GM23248 (cell line): ENCODE data around the gene L3MBTL4. TPM values are rescaled to one million over a fixed set of nuclear protein-coding genes. Genes with fewer than 3 reads are reported as not detected.

Experiments
- DNase-seq: peaks from one replicate; pipeline ENCODE4 v3.0.0-alpha.2; 2015
- H2AFZ ChIP-seq: fragments of 200-600 bp; sonication (generic); 2 replicates; pipeline ENCODE4 v1.6.1; 2016; ENCODE audit warnings: antibody characterized with exemption
- H3F3A ChIP-seq: fragments of 200-600 bp; sonication (generic); 2 replicates; pipeline ENCODE4 v1.6.1; 2016; ENCODE audit warnings: mild to moderate bottlenecking, antibody characterized with exemption, mixed run types; ENCODE audit not compliant: insufficient read depth
- H3K27ac ChIP-seq: fragments of 200-600 bp; sonication (generic); 2 replicates; pipeline ENCODE4 v1.5.1; 2016; ENCODE audit warnings: mild to moderate bottlenecking
- H3K27me3 ChIP-seq: fragments of 200-600 bp; sonication (generic); replicated peaks from 2 replicates; pipeline ENCODE4 v1.6.1; 2016; ENCODE audit warnings: mild to moderate bottlenecking; ENCODE audit not compliant: insufficient read depth
- H3K36me3 ChIP-seq: fragments of 200-600 bp; sonication (generic); 2 replicates; pipeline ENCODE4 v1.6.1; 2016; ENCODE audit warnings: low read depth, mild to moderate bottlenecking
- H3K4me1 ChIP-seq: fragments of 200-600 bp; sonication (generic); 2 replicates; pipeline ENCODE4 v1.6.1; 2016; ENCODE audit warnings: mild to moderate bottlenecking; ENCODE audit not compliant: insufficient read depth
- H3K4me2 ChIP-seq: fragments of 200-600 bp; sonication (generic); one replicate; pipeline ENCODE4 v1.6.1; 2016; ENCODE audit warnings: mild to moderate bottlenecking; ENCODE audit not compliant: unreplicated experiment
- H3K4me3 ChIP-seq: fragments of 200-600 bp; sonication (generic); 2 replicates; pipeline ENCODE4 v1.5.1; 2016; ENCODE audit warnings: mild to moderate bottlenecking
- H3K79me2 ChIP-seq: fragments of 200-600 bp; sonication (generic); 2 replicates; pipeline ENCODE4 v1.6.1; 2016; ENCODE audit warnings: mild to moderate bottlenecking; ENCODE audit not compliant: insufficient read depth
- H3K9ac ChIP-seq: fragments of 200-600 bp; sonication (generic); 2 replicates; pipeline ENCODE4 v1.6.1; 2016; ENCODE audit warnings: mild to moderate bottlenecking
- H3K9me2 ChIP-seq: fragments of 200-600 bp; sonication (generic); 2 replicates; pipeline ENCODE4 v1.6.1; 2016; ENCODE audit warnings: mixed run types, mild to moderate bottlenecking, moderate library complexity; ENCODE audit not compliant: insufficient read depth
- H3K9me3 ChIP-seq: fragments of 200-600 bp; sonication (generic); one replicate; pipeline ENCODE4 v1.6.1; 2017; ENCODE audit warnings: low read depth
- H4K20me1 ChIP-seq: fragments of 200-600 bp; sonication (generic); 2 replicates; pipeline ENCODE4 v1.6.0; 2016; ENCODE audit not compliant: insufficient read depth
- EZH2 ChIP-seq: fragments of 200-600 bp; sonication (generic); IDR thresholded peaks from 2 replicates; pipeline ENCODE4 v1.6.1; 2018; ENCODE audit warnings: antibody characterized with exemption, mild to moderate bottlenecking; ENCODE audit not compliant: insufficient read depth, poor library complexity, severe bottlenecking
- EZH2phosphoT487 ChIP-seq: fragments of 200-600 bp; sonication (generic); IDR thresholded peaks from 2 replicates; pipeline ENCODE4 v1.6.1; 2018; ENCODE audit warnings: antibody characterized with exemption, moderate library complexity, mild to moderate bottlenecking, low read depth; ENCODE audit not compliant: insufficient read depth
- WGBS, 2 experiments: methylation state at CpG; one replicate each; pipeline ENCODE4 v1.1.6; 2015 to 2017; ENCODE audit warnings: low lambda C conversion rate in 2 of 2, low coverage in 1 of 2; ENCODE audit errors: missing lambda C conversion rate in 2 of 2; 5-methylcytosine and 5-hydroxymethylcytosine counted together
- in situ Hi-C: fragments of 300-500 bp; cut with MboI; formaldehyde crosslinking; loops from 2 replicates; pipeline ENCODE4 v1.15.0; 2020
- polyA plus RNA-seq: library from polyadenylated mRNA; unstranded; fragments of >200 nt; fragmentation: Nextera tagmentation; extraction: Ambion mirVana; gene quantifications from 2 replicates; pipeline ENCODE4 v1.2.1, GENCODE V29; 2016
- total RNA-seq: library from RNA; depleted of rRNA; stranded (reverse); fragments of >200 nt; shearing (Covaris generic); gene quantifications from 2 replicates; pipeline ENCODE4 v1.2.3, GENCODE V29; 2014

The L3MBTL4 gene
- total and polyA plus RNA-seq, 2 experiments from 2014 or later, result not detected

GRCh38 chr18:6399776-6400175 is 14.9 kb downstream of the L3MBTL4 start:
- no peaks in the 10 kb centered on the region for H3K4me1 ChIP-seq
- no peaks in the 10 kb centered on the region for H3F3A ChIP-seq
- no peak overlapping the region for H2AFZ ChIP-seq
- no peaks in the 10 kb centered on the region for H3K27me3 ChIP-seq
- no peak overlapping the region for H3K4me3 ChIP-seq
- H3K27ac ChIP-seq, result no peak overlapping the region
- no peak overlapping the region for H3K9ac ChIP-seq
- H4K20me1 ChIP-seq, result no peaks in the 10 kb centered on the region
- H3K9me2 ChIP-seq, result no peaks in the 10 kb centered on the region
- no peaks in the 10 kb centered on the region for H3K79me2 ChIP-seq
- 13 to 26% methylated on average over 1 of the region's 1 CpG for WGBS, 2 experiments
- H3K4me2 ChIP-seq, result no peak overlapping the region
- DNase-seq, result no peak
- in situ Hi-C loops, result no loop called here
- no peaks in the 10 kb centered on the region for H3K36me3 ChIP-seq
- TF ChIP-seq EZH2 (no peak), EZH2phosphoT487 (no peak)
- no peaks in the 10 kb centered on the region for H3K9me3 ChIP-seq

- Histone ChIP-seq H3K27me3 (no peaks in the 10 kb centered on the region), H4K20me1 (no peaks in the 10 kb centered on the region), H3K4me2 (no peak overlapping the region), H3F3A (no peaks in the 10 kb centered on the region), H3K27ac (no peak overlapping the region), H3K4me3 (no peak overlapping the region), H3K9me3 (no peaks in the 10 kb centered on the region), H3K4me1 (no peaks in the 10 kb centered on the region), H3K36me3 (no peaks in the 10 kb centered on the region), H3K79me2 (no peaks in the 10 kb centered on the region), H3K9me2 (no peaks in the 10 kb centered on the region), H3K9ac (no peak overlapping the region), H2AFZ (no peak overlapping the region)
- TF ChIP-seq EZH2phosphoT487 (no peak), EZH2 (no peak)
- DNase-seq, result no peak
- in situ Hi-C loops, result no loop called here
- 48 to 49% methylated on average over 6 of the region's 6 CpGs for WGBS, 2 experiments
These were observed 16.7 kb downstream of the L3MBTL4 start for GRCh38 chr18:6397931-6398566.

- Histone ChIP-seq H3F3A (no peaks in the 10 kb centered on the region), H3K36me3 (no peaks in the 10 kb centered on the region), H3K9ac (no peak overlapping the region), H3K27ac (no peak overlapping the region), H3K27me3 (no peaks in the 10 kb centered on the region), H3K4me2 (no peak overlapping the region), H2AFZ (no peak overlapping the region), H4K20me1 (no peaks in the 10 kb centered on the region), H3K9me2 (no peaks in the 10 kb centered on the region), H3K79me2 (no peaks in the 10 kb centered on the region), H3K4me1 (no peaks in the 10 kb centered on the region), H3K4me3 (no peak overlapping the region), H3K9me3 (no peaks in the 10 kb centered on the region)
- TF ChIP-seq EZH2phosphoT487 (no peak), EZH2 (no peak)
- 31 to 32% methylated on average over 5 of the region's 5 CpGs for WGBS, 2 experiments
- in situ Hi-C loops, result no loop called here
- no peak for DNase-seq
These were observed 17.9 kb downstream of the L3MBTL4 start for GRCh38 chr18:6396847-6397246.

GRCh38 chr18:6396276-6396675 is 18.4 kb downstream of the L3MBTL4 start:
- H3K9ac ChIP-seq, result no peak overlapping the region
- no peak overlapping the region for H3K4me2 ChIP-seq
- H3K4me3 ChIP-seq, result no peak overlapping the region
- WGBS, 2 experiments, result 55 to 67% methylated on average over 2 of the region's 2 CpGs
- TF ChIP-seq EZH2phosphoT487 (no peak), EZH2 (no peak)
- in situ Hi-C loops, result no loop called here
- H3K27me3 ChIP-seq, result no peaks in the 10 kb centered on the region
- no peaks in the 10 kb centered on the region for H3K36me3 ChIP-seq
- no peaks in the 10 kb centered on the region for H3K79me2 ChIP-seq
- H3K9me3 ChIP-seq, result no peaks in the 10 kb centered on the region
- no peak overlapping the region for H2AFZ ChIP-seq
- no peaks in the 10 kb centered on the region for H3K4me1 ChIP-seq
- no peak for DNase-seq
- no peak overlapping the region for H3K27ac ChIP-seq
- no peaks in the 10 kb centered on the region for H4K20me1 ChIP-seq
- no peaks in the 10 kb centered on the region for H3F3A ChIP-seq
- no peaks in the 10 kb centered on the region for H3K9me2 ChIP-seq
